Progenitor cell of endocrine pancreas (in vitro differentiated cells): ENCODE data around the gene NFXL1. TPM values are rescaled to one million over a fixed set of nuclear protein-coding genes. Genes with fewer than 3 reads are reported as not detected.
"Not testable (repeated sequence)": the region's sequence is repeated elsewhere in the genome, so short reads cannot be mapped to it uniquely, and the experiment has no call there.

Source experiments
- DNase-seq: peaks from one replicate; pipeline ENCODE4 v3.0.0; 2021; ENCODE audit warnings: low spot score; ENCODE audit not compliant: unreplicated experiment
- H3K27ac Mint-ChIP-seq: 2 replicates; pipeline ENCODE4 v1.8.0; 2021; ENCODE audit warnings: mild to moderate bottlenecking, moderate library complexity, mixed read lengths
- H3K27me3 Mint-ChIP-seq: 2 replicates; pipeline ENCODE4 v1.8.0; 2021; ENCODE audit warnings: mixed read lengths
- H3K36me3 Mint-ChIP-seq: 2 replicates; pipeline ENCODE4 v1.8.0; 2022; ENCODE audit warnings: mixed read lengths; ENCODE audit not compliant: insufficient read depth
- H3K4me1 Mint-ChIP-seq: 2 replicates; pipeline ENCODE4 v1.8.0; 2021; ENCODE audit warnings: low read depth, mixed read lengths
- H3K4me3 Mint-ChIP-seq: 2 replicates; pipeline ENCODE4 v1.8.0; 2021; ENCODE audit warnings: low read depth, mild to moderate bottlenecking, moderate library complexity, mixed read lengths
- H3K9me3 Mint-ChIP-seq: 2 replicates; pipeline ENCODE4 v1.8.0; 2021; ENCODE audit warnings: low read depth, mixed read lengths
- CTCF ChIP-seq: fragments of 200-600 bp; sonication (generic); IDR thresholded peaks from one replicate; pipeline ENCODE4 v1.5.0; 2021; ENCODE audit warnings: antibody characterized with exemption, mild to moderate bottlenecking; ENCODE audit not compliant: unreplicated experiment
- total RNA-seq: library from RNA; stranded (reverse); gene quantifications from 2 replicates; pipeline ENCODE4 v1.2.1, GENCODE V29; 2021

The NFXL1 gene
- total RNA-seq, 1 donor from 2014 or later = 39.3 TPM

- TF ChIP-seq CTCF = peak; percentile 80
- Mint-ChIP-seq H3K4me1 (peaks cover 7% of the 10 kb centered on the region), H3K36me3 (peaks cover 2% of the 10 kb centered on the region), H3K4me3 (peak overlapping the region; percentile 81), H3K9me3 (no peaks in the 10 kb centered on the region), H3K27ac (peak overlapping the region; percentile 94), H3K27me3 (no peaks in the 10 kb centered on the region)
- DNase-seq = peak; percentile 56
These were observed 12.4 kb upstream of the NFXL1 start for GRCh38 chr4:47926667-47927258.

- H3K4me3 Mint-ChIP-seq, H3K27ac Mint-ChIP-seq, H3K27me3 Mint-ChIP-seq, H3K36me3 Mint-ChIP-seq, DNase-seq: not testable (repeated sequence)
- H3K4me1 Mint-ChIP-seq = peaks cover 12% of the 10 kb centered on the region
- H3K9me3 Mint-ChIP-seq = peaks cover 11% of the 10 kb centered on the region
These were observed 8.9 kb upstream of the NFXL1 start for GRCh38 chr4:47923261-47923608.

GRCh38 chr4:47922436-47923260, 8.3 kb upstream of the NFXL1 start:
- H3K4me3 Mint-ChIP-seq, H3K27ac Mint-ChIP-seq, DNase-seq, H3K36me3 Mint-ChIP-seq, H3K27me3 Mint-ChIP-seq: not testable (repeated sequence)
- Mint-ChIP-seq H3K9me3 (peaks cover 17% of the 10 kb centered on the region), H3K4me1 (peaks cover 12% of the 10 kb centered on the region)

- H3K4me3 Mint-ChIP-seq = not testable (repeated sequence)
These were observed 2.8 kb upstream of the NFXL1 start for GRCh38 chr4:47917163-47917562.

GRCh38 chr4:47915378-47915777, 995 bp upstream of the NFXL1 start:
- Mint-ChIP-seq H3K9me3 (peaks cover 20% of the 10 kb centered on the region), H3K27me3 (no peaks in the 10 kb centered on the region), H3K4me3 (peak overlapping the region; percentile 91), H3K36me3 (peaks cover 21% of the 10 kb centered on the region), H3K4me1 (peaks cover 31% of the 10 kb centered on the region), H3K27ac (peak overlapping the region; percentile 87)
- no peak for DNase-seq
- no peak for TF ChIP-seq CTCF

More at GRCh38 chr4:47917163-47917562, 2.8 kb upstream of the NFXL1 start:
- H3K27ac Mint-ChIP-seq, H3K27me3 Mint-ChIP-seq, DNase-seq: not testable (repeated sequence)
- H3K4me1 Mint-ChIP-seq = peaks cover 18% of the 10 kb centered on the region
- H3K36me3 Mint-ChIP-seq = peaks cover 13% of the 10 kb centered on the region
- peaks cover 20% of the 10 kb centered on the region for H3K9me3 Mint-ChIP-seq

GRCh38 chr4:47914926-47915237, 499 bp upstream of the NFXL1 start:
- no peak for DNase-seq
- Mint-ChIP-seq H3K9me3 (peaks cover 17% of the 10 kb centered on the region), H3K36me3 (peaks cover 24% of the 10 kb centered on the region), H3K27ac (peak overlapping the region; percentile 87), H3K4me3 (peak overlapping the region; percentile 91), H3K4me1 (peaks cover 27% of the 10 kb centered on the region), H3K27me3 (no peaks in the 10 kb centered on the region)
- TF ChIP-seq CTCF = no peak

- peaks cover 27% of the 10 kb centered on the region for H3K36me3 Mint-ChIP-seq
- peaks cover 25% of the 10 kb centered on the region for H3K4me1 Mint-ChIP-seq
- H3K27ac Mint-ChIP-seq = peak overlapping the region; percentile 97
- TF ChIP-seq CTCF = peak; percentile 26
- H3K27me3 Mint-ChIP-seq = no peaks in the 10 kb centered on the region
- H3K9me3 Mint-ChIP-seq = peaks cover 15% of the 10 kb centered on the region
- H3K4me3 Mint-ChIP-seq = peak overlapping the region; percentile 91
- peak; percentile 50 for DNase-seq
These were observed 543 bp downstream of the NFXL1 start for GRCh38 chr4:47913861-47914219.
